ENCODE results near the gene SMOC1. TPM values are rescaled to one million over a fixed set of nuclear protein-coding genes. Genes with fewer than 3 reads are reported as not detected.

SMOC1 gene
- total RNA-seq, 1 donor from 2014 or later: 0.49 TPM

DNA sequence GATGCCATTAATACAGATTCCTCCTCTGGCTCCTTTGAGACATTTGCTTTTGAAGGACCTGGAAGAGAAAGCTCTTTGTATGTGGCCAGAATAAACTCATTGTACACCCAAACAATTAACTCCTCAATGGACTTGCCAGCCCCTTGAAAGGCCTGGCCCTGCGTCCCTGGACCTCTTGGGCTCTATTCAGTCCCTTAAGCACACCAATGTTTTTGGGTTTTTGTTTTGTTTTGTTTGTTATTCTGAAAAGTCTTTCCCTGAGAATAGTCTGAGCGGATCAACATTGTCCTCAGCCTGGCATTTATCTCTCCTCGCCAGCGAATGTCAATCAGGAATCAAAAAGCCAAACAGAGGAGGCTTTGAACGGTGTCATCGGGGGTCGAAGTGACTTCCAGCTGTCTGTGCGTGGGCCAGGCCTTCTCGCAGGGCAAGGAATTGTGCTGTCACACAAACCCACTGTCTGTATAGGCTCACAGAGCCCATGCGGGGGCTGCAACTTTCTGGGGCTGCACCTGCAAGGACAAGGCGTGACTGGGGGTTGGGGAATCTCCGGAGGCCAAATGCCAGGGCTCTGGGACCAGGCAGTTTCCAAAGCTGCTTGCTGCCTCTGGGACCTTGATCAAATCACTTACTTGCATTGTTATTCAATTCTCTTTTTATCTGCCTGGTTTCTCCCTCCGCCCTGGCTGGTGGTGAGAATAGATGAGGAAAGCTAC is 108.3 kb downstream of the SMOC1 start:
- Mint-ChIP-seq H3K27ac (ENCODE audit: unreplicated experiment) (no peak overlapping the region), H3K4me3 (ENCODE audit: unreplicated experiment) (no peak overlapping the region), H3K9me3 (ENCODE audit: unreplicated experiment) (peaks cover 2% of the 10 kb centered on the region), H3K36me3 (ENCODE audit: unreplicated experiment) (no peaks in the 10 kb centered on the region), H3K4me1 (ENCODE audit: low read depth, unreplicated experiment) (no peaks in the 10 kb centered on the region), H3K27me3 (ENCODE audit: unreplicated experiment) (no peaks in the 10 kb centered on the region)
- TF ChIP-seq, protein P1, sequence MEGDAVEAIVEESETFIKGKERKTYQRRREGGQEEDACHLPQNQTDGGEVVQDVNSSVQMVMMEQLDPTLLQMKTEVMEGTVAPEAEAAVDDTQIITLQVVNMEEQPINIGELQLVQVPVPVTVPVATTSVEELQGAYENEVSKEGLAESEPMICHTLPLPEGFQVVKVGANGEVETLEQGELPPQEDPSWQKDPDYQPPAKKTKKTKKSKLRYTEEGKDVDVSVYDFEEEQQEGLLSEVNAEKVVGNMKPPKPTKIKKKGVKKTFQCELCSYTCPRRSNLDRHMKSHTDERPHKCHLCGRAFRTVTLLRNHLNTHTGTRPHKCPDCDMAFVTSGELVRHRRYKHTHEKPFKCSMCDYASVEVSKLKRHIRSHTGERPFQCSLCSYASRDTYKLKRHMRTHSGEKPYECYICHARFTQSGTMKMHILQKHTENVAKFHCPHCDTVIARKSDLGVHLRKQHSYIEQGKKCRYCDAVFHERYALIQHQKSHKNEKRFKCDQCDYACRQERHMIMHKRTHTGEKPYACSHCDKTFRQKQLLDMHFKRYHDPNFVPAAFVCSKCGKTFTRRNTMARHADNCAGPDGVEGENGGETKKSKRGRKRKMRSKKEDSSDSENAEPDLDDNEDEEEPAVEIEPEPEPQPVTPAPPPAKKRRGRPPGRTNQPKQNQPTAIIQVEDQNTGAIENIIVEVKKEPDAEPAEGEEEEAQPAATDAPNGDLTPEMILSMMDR (IDR thresholded peaks at IDR 0.05; ENCODE audit: partially characterized antibody, unreplicated experiment): no peak
- no peak for DNase-seq

DNA sequence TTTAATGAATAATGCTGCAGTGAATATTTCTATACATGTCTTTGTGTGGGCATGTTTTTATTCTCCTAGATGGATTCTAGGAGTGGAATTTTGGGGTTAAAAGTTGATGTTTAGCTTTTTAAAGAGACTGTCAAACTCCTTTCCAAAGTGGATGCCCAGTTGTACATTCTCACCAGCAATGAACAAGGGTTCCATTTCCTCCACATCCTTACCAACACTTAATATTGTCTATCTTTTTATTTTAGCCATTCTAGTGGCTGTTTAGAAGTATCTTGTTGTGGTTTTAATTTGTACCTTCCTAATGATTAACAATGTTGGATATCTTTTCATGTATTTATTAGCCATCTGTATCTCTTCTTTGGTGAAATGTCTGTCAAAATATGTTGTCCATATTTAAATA is 109.8 kb downstream of the SMOC1 start:
- TF ChIP-seq, protein P1 (IDR thresholded peaks at IDR 0.05; ENCODE audit: partially characterized antibody, unreplicated experiment): no peak
- H3K4me3 Mint-ChIP-seq (ENCODE audit: unreplicated experiment): no peak overlapping the region
- H3K9me3 Mint-ChIP-seq (ENCODE audit: unreplicated experiment): peaks cover 2% of the 10 kb centered on the region
- DNase-seq: no peak
- H3K27me3 Mint-ChIP-seq (ENCODE audit: unreplicated experiment): peaks cover 3% of the 10 kb centered on the region
- H3K36me3 Mint-ChIP-seq (ENCODE audit: unreplicated experiment): no peaks in the 10 kb centered on the region
- no peak overlapping the region for H3K27ac Mint-ChIP-seq (ENCODE audit: unreplicated experiment)
- H3K4me1 Mint-ChIP-seq (ENCODE audit: low read depth, unreplicated experiment): no peaks in the 10 kb centered on the region

DNA sequence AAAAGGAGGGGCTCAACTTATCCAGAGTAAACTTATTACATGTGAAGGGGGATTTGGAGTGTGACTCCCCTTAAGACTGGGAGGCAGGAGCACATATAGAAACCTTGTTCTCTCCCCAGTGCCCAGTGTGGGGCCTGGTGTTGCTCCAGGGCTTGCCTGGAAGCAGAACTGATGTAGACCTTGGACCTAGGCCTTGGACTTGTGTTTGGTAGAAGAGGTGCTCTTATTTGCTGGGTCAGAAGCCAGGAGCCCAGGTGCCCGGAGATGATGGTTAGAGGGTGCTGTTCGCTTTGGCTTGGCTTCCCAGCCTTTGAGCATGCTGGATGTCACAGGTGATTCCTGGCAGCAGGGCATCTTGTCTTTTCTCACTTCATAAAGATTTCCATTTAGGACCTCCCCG is 110.4 kb downstream of the SMOC1 start:
- Mint-ChIP-seq H3K4me3 (ENCODE audit: unreplicated experiment) (no peak overlapping the region), H3K27ac (ENCODE audit: unreplicated experiment) (no peak overlapping the region), H3K9me3 (ENCODE audit: unreplicated experiment) (peaks cover 2% of the 10 kb centered on the region), H3K36me3 (ENCODE audit: unreplicated experiment) (no peaks in the 10 kb centered on the region), H3K4me1 (ENCODE audit: low read depth, unreplicated experiment) (no peaks in the 10 kb centered on the region), H3K27me3 (ENCODE audit: unreplicated experiment) (peaks cover 3% of the 10 kb centered on the region)
- TF ChIP-seq, protein P1 (IDR thresholded peaks at IDR 0.05; ENCODE audit: partially characterized antibody, unreplicated experiment): no peak
- DNase-seq: no peak

DNA sequence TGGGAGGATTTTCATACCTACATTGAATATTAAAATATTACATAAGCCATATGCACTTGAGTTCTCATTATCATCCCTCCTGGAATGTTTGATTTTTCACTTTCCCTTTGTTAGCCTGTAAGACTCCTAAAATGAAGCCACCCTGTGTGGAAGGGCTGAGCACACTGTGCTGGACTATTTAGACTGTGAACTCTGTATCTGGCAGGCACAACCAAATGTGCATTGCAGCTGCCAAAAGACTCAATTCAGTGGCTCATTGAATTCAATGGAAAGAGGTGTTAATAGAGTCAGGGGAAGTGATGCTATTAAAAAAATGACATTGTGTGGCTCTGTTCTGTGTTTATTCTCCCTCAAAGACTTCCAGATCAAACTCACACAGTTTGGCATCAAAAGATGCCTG is 111.1 kb downstream of the SMOC1 start:
- TF ChIP-seq, protein P1 (IDR thresholded peaks at IDR 0.05; ENCODE audit: partially characterized antibody, unreplicated experiment): no peak
- no peak overlapping the region for H3K27ac Mint-ChIP-seq (ENCODE audit: unreplicated experiment)
- no peak overlapping the region for H3K4me3 Mint-ChIP-seq (ENCODE audit: unreplicated experiment)
- H3K36me3 Mint-ChIP-seq (ENCODE audit: unreplicated experiment): no peaks in the 10 kb centered on the region
- peaks cover 2% of the 10 kb centered on the region for H3K9me3 Mint-ChIP-seq (ENCODE audit: unreplicated experiment)
- H3K4me1 Mint-ChIP-seq (ENCODE audit: low read depth, unreplicated experiment): no peaks in the 10 kb centered on the region
- peaks cover 3% of the 10 kb centered on the region for H3K27me3 Mint-ChIP-seq (ENCODE audit: unreplicated experiment)
- DNase-seq: no peak

DNA sequence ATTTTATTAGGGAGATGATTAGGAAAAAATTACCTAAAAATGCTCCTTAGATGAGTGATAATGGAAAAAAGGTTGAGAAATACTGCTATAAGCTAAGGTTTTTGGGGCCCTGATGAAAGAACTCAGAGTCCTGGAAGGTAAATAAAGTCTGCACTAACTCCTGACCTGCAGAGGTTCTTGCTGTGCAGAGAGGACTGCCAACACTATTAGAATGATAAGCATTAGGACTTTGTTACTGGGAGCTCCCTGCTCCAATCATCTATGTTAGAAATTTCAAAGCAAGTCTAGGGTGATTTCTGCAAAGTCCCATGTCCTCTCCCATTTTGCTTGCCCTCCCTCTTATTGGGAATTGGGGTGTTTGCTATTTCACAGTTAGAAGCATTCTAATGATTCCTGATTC is 112.2 kb downstream of the SMOC1 start:
- H3K27me3 Mint-ChIP-seq (ENCODE audit: unreplicated experiment): peaks cover 3% of the 10 kb centered on the region

More for the DNA sequence above, 112.2 kb downstream of the SMOC1 start:
- Mint-ChIP-seq H3K27ac (ENCODE audit: unreplicated experiment) (no peak overlapping the region), H3K36me3 (ENCODE audit: unreplicated experiment) (no peaks in the 10 kb centered on the region), H3K9me3 (ENCODE audit: unreplicated experiment) (no peaks in the 10 kb centered on the region), H3K4me3 (ENCODE audit: unreplicated experiment) (no peak overlapping the region), H3K4me1 (ENCODE audit: low read depth, unreplicated experiment) (no peaks in the 10 kb centered on the region)
- TF ChIP-seq, protein P1 (IDR thresholded peaks at IDR 0.05; ENCODE audit: partially characterized antibody, unreplicated experiment): no peak
- no peak for DNase-seq
